ENCODE data around the gene RBM3.

GRCh38 chrX:48589482-48590162 lies 15.3 kb downstream of the RBM3 start:
- TF ChIP-seq TEAD4 (IDR thresholded peaks at IDR 0.05) (no peak), NFIC (IDR thresholded peaks at IDR 0.05) (no peak), REST (IDR thresholded peaks at IDR 0.05; ENCODE audit: low read depth) (no peak), FOXM1 (IDR thresholded peaks at IDR 0.05; ENCODE audit: borderline replicate concordance, low read depth) (no peak), RAD21 (IDR thresholded peaks at IDR 0.05; ENCODE audit: low read depth) (no peak), EP300 (IDR thresholded peaks at IDR 0.05; ENCODE audit: borderline replicate concordance) (no peak), TCF12 (IDR thresholded peaks at IDR 0.05; ENCODE audit: low read depth) (no peak), ZBTB7A (IDR thresholded peaks at IDR 0.05; ENCODE audit: low read depth) (no peak), TAF1 (IDR thresholded peaks at IDR 0.05; ENCODE audit: low read depth) (no peak), MAX (IDR thresholded peaks at IDR 0.05) (no peak)
- TF ChIP-seq, protein P1, sequence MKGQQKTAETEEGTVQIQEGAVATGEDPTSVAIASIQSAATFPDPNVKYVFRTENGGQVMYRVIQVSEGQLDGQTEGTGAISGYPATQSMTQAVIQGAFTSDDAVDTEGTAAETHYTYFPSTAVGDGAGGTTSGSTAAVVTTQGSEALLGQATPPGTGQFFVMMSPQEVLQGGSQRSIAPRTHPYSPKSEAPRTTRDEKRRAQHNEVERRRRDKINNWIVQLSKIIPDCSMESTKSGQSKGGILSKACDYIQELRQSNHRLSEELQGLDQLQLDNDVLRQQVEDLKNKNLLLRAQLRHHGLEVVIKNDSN (IDR thresholded peaks at IDR 0.05): no peak

All from Ishikawa (cell line).